Stimulated activated naive CD8-positive, alpha-beta T cell treated with anti-CD3 and anti-CD28 coated beads, Interleukin-15, Interleukin-2, amounts not matched to agents 100 ng/mL and 50 ng/mL, for 24 hours (primary cell): Measurements from ENCODE around the gene COX7A2L.

Experiments
- H3K27ac Mint-ChIP-seq: one replicate; pipeline ENCODE4 v1.8.0; 2021; ENCODE audit warnings: mild to moderate bottlenecking, mixed read lengths
- H3K27me3 Mint-ChIP-seq: one replicate; pipeline ENCODE4 v1.8.0; 2021; ENCODE audit warnings: mixed read lengths
- H3K36me3 Mint-ChIP-seq: one replicate; pipeline ENCODE4 v1.8.0; 2021; ENCODE audit warnings: low read depth, mixed read lengths
- H3K4me1 Mint-ChIP-seq: one replicate; pipeline ENCODE4 v1.8.0; 2021; ENCODE audit warnings: low read depth, mixed read lengths
- H3K4me3 Mint-ChIP-seq: one replicate; pipeline ENCODE4 v1.8.0; 2021; ENCODE audit warnings: mild to moderate bottlenecking, mixed read lengths
- H3K9me3 Mint-ChIP-seq: one replicate; pipeline ENCODE4 v1.8.0; 2021; ENCODE audit warnings: mixed read lengths

COX7A2L gene

GRCh38 chr2:42300527-42300926 is 60.5 kb downstream of the COX7A2L start:
- Mint-ChIP-seq H3K4me1 (peaks cover 38% of the 10 kb centered on the region), H3K4me3 (no peak overlapping the region), H3K27ac (no peak overlapping the region), H3K27me3 (no peaks in the 10 kb centered on the region), H3K9me3 (no peaks in the 10 kb centered on the region), H3K36me3 (peaks cover 73% of the 10 kb centered on the region)
